Endodermal cell (in vitro differentiated cells): ENCODE data around the gene HPSE2. TPM values are rescaled to one million over a fixed set of nuclear protein-coding genes. Genes with fewer than 3 reads are reported as not detected.
A peak's percentile ranks its signal among the peaks of the same experiment; 100 is the strongest.

Experiments
- DNase-seq: peaks from one replicate; pipeline ENCODE4 v3.0.0-alpha.2; 2017
- H3K27ac ChIP-seq: 2 replicates; pipeline ENCODE4 v1.5.1; 2013; ENCODE audit warnings: mild to moderate bottlenecking, low read depth, low read length, moderate library complexity
- H3K27me3 ChIP-seq: 2 replicates; pipeline ENCODE4 v1.6.1; 2013; ENCODE audit warnings: mild to moderate bottlenecking, low read length, moderate library complexity; ENCODE audit not compliant: insufficient read depth, control insufficient read depth, poor library complexity, severe bottlenecking
- H3K36me3 ChIP-seq: 2 replicates; pipeline ENCODE4 v1.7.0; 2013; ENCODE audit warnings: mild to moderate bottlenecking, low read length, moderate library complexity; ENCODE audit not compliant: control insufficient read depth, insufficient read depth
- H3K4me1 ChIP-seq: one replicate; pipeline ENCODE4 v1.7.0; 2013; ENCODE audit warnings: low read length; ENCODE audit not compliant: control insufficient read depth, insufficient read depth
- H3K4me3 ChIP-seq: 2 replicates; pipeline ENCODE4 v1.5.1; 2013; ENCODE audit warnings: mild to moderate bottlenecking, low read length, moderate library complexity
- H3K9ac ChIP-seq: 2 replicates; pipeline ENCODE4 v1.6.1; 2013; ENCODE audit warnings: mild to moderate bottlenecking, low read length, moderate library complexity; ENCODE audit not compliant: poor library complexity, severe bottlenecking; ENCODE audit errors: extremely low read depth
- H3K9me3 ChIP-seq: 2 replicates; pipeline ENCODE4 v1.6.1; 2013; ENCODE audit warnings: mild to moderate bottlenecking, low read length, moderate library complexity; ENCODE audit not compliant: control insufficient read depth
- H3K27ac Mint-ChIP-seq: 2 replicates; pipeline ENCODE4 v1.8.0; 2020; ENCODE audit warnings: mixed read lengths
- H3K27me3 Mint-ChIP-seq: 2 replicates; pipeline ENCODE4 v1.8.0; 2021; ENCODE audit warnings: mild to moderate bottlenecking, mixed read lengths; ENCODE audit not compliant: insufficient read depth
- H3K36me3 Mint-ChIP-seq: 2 replicates; pipeline ENCODE4 v1.8.0; 2020; ENCODE audit warnings: low read depth, mixed read lengths
- H3K4me1 Mint-ChIP-seq: 2 replicates; pipeline ENCODE4 v1.8.0; 2020; ENCODE audit warnings: mixed read lengths
- H3K4me3 Mint-ChIP-seq: 2 replicates; pipeline ENCODE4 v1.8.0; 2020; ENCODE audit warnings: mild to moderate bottlenecking, moderate library complexity, mixed read lengths
- H3K9me3 Mint-ChIP-seq: 2 replicates; pipeline ENCODE4 v1.8.0; 2020; ENCODE audit warnings: mild to moderate bottlenecking, mixed read lengths
- CTCF ChIP-seq: fragments of 200-600 bp; sonication (generic); conservative IDR thresholded peaks from 2 replicates; pipeline ENCODE4 v1.5.0; 2021; ENCODE audit warnings: antibody characterized with exemption, mild to moderate bottlenecking
- WGBS, 2 experiments: methylation state at CpG; one replicate each; pipeline versions ENCODE4 v1.1.5 to v1.1.7; 2013; ENCODE audit warnings: missing lambda C conversion rate in 2 of 2, mixed read lengths in 1 of 2; ENCODE audit not compliant: insufficient coverage in 1 of 2, insufficient read length in 1 of 2; 5-methylcytosine and 5-hydroxymethylcytosine counted together
- total RNA-seq, 2 donors: library from RNA; stranded (reverse); fragmentation: NEBNext Ultra II Directional in 1 of 2; extraction: Animal tissue kit (Norgen Biotek cat#: 25700) in 1 of 2; gene quantifications; 2 replicates in 1 of 2; 3 replicates in 1 of 2; pipeline ENCODE4 v1.2.1, GENCODE V29; 2021

Gene HPSE2
- total RNA-seq, 2 donors from 2014 or later = 0.07 to 0.11 TPM

- H3K27ac ChIP-seq = no peak overlapping the region
- DNase-seq = no peak
- H3K27ac Mint-ChIP-seq = peak overlapping the region; percentile 5
- H3K27me3 Mint-ChIP-seq = peaks cover 5% of the 10 kb centered on the region
- H3K4me3 Mint-ChIP-seq = no peak overlapping the region
- H3K4me1 ChIP-seq = peaks cover 3% of the 10 kb centered on the region
- TF ChIP-seq CTCF = no peak
- no peak overlapping the region for H3K4me3 ChIP-seq
- 69 to 100% methylated on average over 1 to 2 of the region's 2 CpGs for WGBS, 2 experiments
- peaks cover 3% of the 10 kb centered on the region for H3K9me3 Mint-ChIP-seq
- no peaks in the 10 kb centered on the region for H3K9me3 ChIP-seq
- no peak overlapping the region for H3K9ac ChIP-seq
- no peaks in the 10 kb centered on the region for H3K36me3 Mint-ChIP-seq
- H3K27me3 ChIP-seq = no peaks in the 10 kb centered on the region
- H3K36me3 ChIP-seq = no peaks in the 10 kb centered on the region
- peaks cover 9% of the 10 kb centered on the region for H3K4me1 Mint-ChIP-seq
These were observed 719.3 kb downstream of the HPSE2 start for GRCh38 chr10:98516352-98516751.

- Histone ChIP-seq H3K27me3 (no peaks in the 10 kb centered on the region), H3K4me3 (no peak overlapping the region), H3K27ac (no peak overlapping the region), H3K9me3 (no peaks in the 10 kb centered on the region), H3K4me1 (peaks cover 3% of the 10 kb centered on the region), H3K36me3 (no peaks in the 10 kb centered on the region), H3K9ac (no peak overlapping the region)
- Mint-ChIP-seq H3K36me3 (no peaks in the 10 kb centered on the region), H3K4me1 (peaks cover 9% of the 10 kb centered on the region), H3K27ac (no peak overlapping the region), H3K27me3 (no peaks in the 10 kb centered on the region), H3K9me3 (no peaks in the 10 kb centered on the region), H3K4me3 (no peak overlapping the region)
- no peak for TF ChIP-seq CTCF
- no peak for DNase-seq
- WGBS, 2 experiments = 83 to 90% methylated on average over 1 of the region's 1 CpG
These were observed 721.9 kb downstream of the HPSE2 start for GRCh38 chr10:98513704-98514103.

- Histone ChIP-seq H3K27me3 (no peaks in the 10 kb centered on the region), H3K27ac (no peak overlapping the region), H3K4me1 (peaks cover 3% of the 10 kb centered on the region), H3K9me3 (no peaks in the 10 kb centered on the region), H3K36me3 (no peaks in the 10 kb centered on the region), H3K9ac (no peak overlapping the region), H3K4me3 (no peak overlapping the region)
- Mint-ChIP-seq H3K4me1 (peaks cover 9% of the 10 kb centered on the region), H3K9me3 (no peaks in the 10 kb centered on the region), H3K4me3 (no peak overlapping the region), H3K27me3 (no peaks in the 10 kb centered on the region), H3K27ac (no peak overlapping the region), H3K36me3 (no peaks in the 10 kb centered on the region)
- no peak for DNase-seq
- no peak for TF ChIP-seq CTCF
- WGBS, 2 experiments = 100% methylated on average over 1 of the region's 1 CpG; no CpG with 5 or more reads in 1 of the 2 experiments
These were observed 723.8 kb downstream of the HPSE2 start for GRCh38 chr10:98511876-98512275.
